OCI-LY7 (cell line): ENCODE data around the gene HEATR9.

Experiments used
- EZH2phosphoT487 ChIP-seq: fragments of 200-600 bp; sonication (generic); IDR thresholded peaks from 2 replicates; pipeline ENCODE4 v1.6.1; 2018; ENCODE audit warnings: low read depth, borderline replicate concordance, mild to moderate bottlenecking, mixed run types, antibody characterized with exemption, low read length, moderate library complexity, mixed read lengths
- TF ChIP-seq, protein P1 (sequence below): fragments of 200-600 bp; sonication (generic); conservative IDR thresholded peaks from 2 replicates; pipeline ENCODE4 v1.5.1; 2014; ENCODE audit warnings: mild to moderate bottlenecking, antibody characterized with exemption, low read length, moderate library complexity, mixed read lengths

DNA sequence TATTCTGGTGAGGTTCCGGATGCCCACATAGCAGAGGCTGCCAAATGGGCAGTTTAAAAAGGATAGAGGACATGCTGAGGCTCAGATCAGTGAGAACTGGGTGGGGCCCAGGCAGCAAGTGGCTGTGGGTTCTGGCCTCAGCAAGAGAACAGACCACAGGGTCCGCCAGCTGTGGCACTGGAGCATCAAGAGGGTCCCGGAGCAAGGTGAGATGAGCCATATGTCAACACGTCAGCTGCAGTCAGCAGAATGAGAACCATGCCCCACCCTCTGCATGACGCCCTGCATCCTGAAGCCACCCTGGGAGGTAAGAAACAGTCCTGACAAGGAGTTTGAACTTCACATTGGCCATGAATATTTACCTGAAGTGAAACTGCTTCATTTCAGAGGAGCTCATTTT, 31.6 kb upstream of the HEATR9 start:
- TF ChIP-seq, protein P1, sequence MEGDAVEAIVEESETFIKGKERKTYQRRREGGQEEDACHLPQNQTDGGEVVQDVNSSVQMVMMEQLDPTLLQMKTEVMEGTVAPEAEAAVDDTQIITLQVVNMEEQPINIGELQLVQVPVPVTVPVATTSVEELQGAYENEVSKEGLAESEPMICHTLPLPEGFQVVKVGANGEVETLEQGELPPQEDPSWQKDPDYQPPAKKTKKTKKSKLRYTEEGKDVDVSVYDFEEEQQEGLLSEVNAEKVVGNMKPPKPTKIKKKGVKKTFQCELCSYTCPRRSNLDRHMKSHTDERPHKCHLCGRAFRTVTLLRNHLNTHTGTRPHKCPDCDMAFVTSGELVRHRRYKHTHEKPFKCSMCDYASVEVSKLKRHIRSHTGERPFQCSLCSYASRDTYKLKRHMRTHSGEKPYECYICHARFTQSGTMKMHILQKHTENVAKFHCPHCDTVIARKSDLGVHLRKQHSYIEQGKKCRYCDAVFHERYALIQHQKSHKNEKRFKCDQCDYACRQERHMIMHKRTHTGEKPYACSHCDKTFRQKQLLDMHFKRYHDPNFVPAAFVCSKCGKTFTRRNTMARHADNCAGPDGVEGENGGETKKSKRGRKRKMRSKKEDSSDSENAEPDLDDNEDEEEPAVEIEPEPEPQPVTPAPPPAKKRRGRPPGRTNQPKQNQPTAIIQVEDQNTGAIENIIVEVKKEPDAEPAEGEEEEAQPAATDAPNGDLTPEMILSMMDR: no peak
- no peak for TF ChIP-seq EZH2phosphoT487
